ENCODE results near the gene MYO10. TPM values are rescaled to one million over a fixed set of nuclear protein-coding genes. Genes with fewer than 3 reads are reported as not detected.

MYO10 gene
- total RNA-seq, 3 donors from 2014 or later (not counting 1 experiment from before 2014, with no cell fraction given): 0.83 to 1.2 TPM; not detected in 1

- Mint-ChIP-seq H3K4me1 (no peaks in the 10 kb centered on the region), H3K9me3 (peaks cover 4 to 5% of the 10 kb centered on the region in 2 donors), H3K4me3 (no peak overlapping the region), H3K27me3 (ENCODE audit: low read depth in 2 of 2) (peaks cover 0 to 3% of the 10 kb centered on the region in 2 donors), H3K27ac (no peak overlapping the region), H3K36me3 (no peaks in the 10 kb centered on the region)
- Histone ChIP-seq H3K27me3 (ENCODE audit: control insufficient read depth, insufficient read depth, low read length) (no peaks in the 10 kb centered on the region), H3K27ac (ENCODE audit: low read length) (no peak overlapping the region), H3K4me1 (ENCODE audit: control insufficient read depth, insufficient read depth, low read length) (no peaks in the 10 kb centered on the region), H3K4me3 (ENCODE audit: low read length) (no peak overlapping the region), H3K9me3 (ENCODE audit: control insufficient read depth, insufficient read depth, low read length) (no peaks in the 10 kb centered on the region), H3K36me3 (ENCODE audit: control insufficient read depth, insufficient read depth, low read length) (no peaks in the 10 kb centered on the region)
- ATAC-seq (no peak), DNase-seq (no peak)
- TF ChIP-seq, protein P1, sequence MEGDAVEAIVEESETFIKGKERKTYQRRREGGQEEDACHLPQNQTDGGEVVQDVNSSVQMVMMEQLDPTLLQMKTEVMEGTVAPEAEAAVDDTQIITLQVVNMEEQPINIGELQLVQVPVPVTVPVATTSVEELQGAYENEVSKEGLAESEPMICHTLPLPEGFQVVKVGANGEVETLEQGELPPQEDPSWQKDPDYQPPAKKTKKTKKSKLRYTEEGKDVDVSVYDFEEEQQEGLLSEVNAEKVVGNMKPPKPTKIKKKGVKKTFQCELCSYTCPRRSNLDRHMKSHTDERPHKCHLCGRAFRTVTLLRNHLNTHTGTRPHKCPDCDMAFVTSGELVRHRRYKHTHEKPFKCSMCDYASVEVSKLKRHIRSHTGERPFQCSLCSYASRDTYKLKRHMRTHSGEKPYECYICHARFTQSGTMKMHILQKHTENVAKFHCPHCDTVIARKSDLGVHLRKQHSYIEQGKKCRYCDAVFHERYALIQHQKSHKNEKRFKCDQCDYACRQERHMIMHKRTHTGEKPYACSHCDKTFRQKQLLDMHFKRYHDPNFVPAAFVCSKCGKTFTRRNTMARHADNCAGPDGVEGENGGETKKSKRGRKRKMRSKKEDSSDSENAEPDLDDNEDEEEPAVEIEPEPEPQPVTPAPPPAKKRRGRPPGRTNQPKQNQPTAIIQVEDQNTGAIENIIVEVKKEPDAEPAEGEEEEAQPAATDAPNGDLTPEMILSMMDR (IDR thresholded peaks at IDR 0.05): no peak
- intact Hi-C loops (cut with micrococcal nuclease): no loop called here
- WGBS (ENCODE audit: insufficient coverage): 85% methylated on average over 7 of the region's 7 CpGs
Observed at GRCh38 chr5:16886366-16886736, 49.7 kb downstream of the MYO10 start.

- no peak overlapping the region for H3K4me3 Mint-ChIP-seq
- intact Hi-C loops (cut with micrococcal nuclease): no loop called here
- ATAC-seq (no peak), DNase-seq (no peak)
- H3K36me3 Mint-ChIP-seq: no peaks in the 10 kb centered on the region
- no peak overlapping the region for H3K27ac Mint-ChIP-seq
- H3K4me1 Mint-ChIP-seq: no peaks in the 10 kb centered on the region
- Histone ChIP-seq H3K4me1 (ENCODE audit: control insufficient read depth, insufficient read depth, low read length) (no peaks in the 10 kb centered on the region), H3K36me3 (ENCODE audit: control insufficient read depth, insufficient read depth, low read length) (no peaks in the 10 kb centered on the region), H3K27me3 (ENCODE audit: control insufficient read depth, insufficient read depth, low read length) (no peaks in the 10 kb centered on the region), H3K9me3 (ENCODE audit: control insufficient read depth, insufficient read depth, low read length) (no peaks in the 10 kb centered on the region), H3K27ac (ENCODE audit: low read length) (no peak overlapping the region), H3K4me3 (ENCODE audit: low read length) (no peak overlapping the region)
- H3K9me3 Mint-ChIP-seq: peaks cover 2 to 3% of the 10 kb centered on the region in 2 donors
- TF ChIP-seq, protein P1 (IDR thresholded peaks at IDR 0.05): no peak
- 87% methylated on average over 12 of the region's 13 CpGs for WGBS (ENCODE audit: insufficient coverage)
- peaks cover 0 to 3% of the 10 kb centered on the region in 2 donors for H3K27me3 Mint-ChIP-seq (ENCODE audit: low read depth in 2 of 2)
Observed at GRCh38 chr5:16885635-16886365, 50.3 kb downstream of the MYO10 start.

GRCh38 chr5:16884595-16884994, 51.5 kb downstream of the MYO10 start:
- intact Hi-C loops (cut with micrococcal nuclease): no loop called here
- Mint-ChIP-seq H3K27me3 (ENCODE audit: low read depth in 2 of 2) (peaks cover 0 to 3% of the 10 kb centered on the region in 2 donors), H3K27ac (no peak overlapping the region), H3K4me1 (no peaks in the 10 kb centered on the region), H3K4me3 (no peak overlapping the region), H3K9me3 (peaks cover 2 to 3% of the 10 kb centered on the region in 2 donors), H3K36me3 (no peaks in the 10 kb centered on the region)
- Histone ChIP-seq H3K9me3 (ENCODE audit: control insufficient read depth, insufficient read depth, low read length) (no peaks in the 10 kb centered on the region), H3K4me1 (ENCODE audit: control insufficient read depth, insufficient read depth, low read length) (no peaks in the 10 kb centered on the region), H3K27me3 (ENCODE audit: control insufficient read depth, insufficient read depth, low read length) (no peaks in the 10 kb centered on the region), H3K4me3 (ENCODE audit: low read length) (no peak overlapping the region), H3K27ac (ENCODE audit: low read length) (no peak overlapping the region), H3K36me3 (ENCODE audit: control insufficient read depth, insufficient read depth, low read length) (no peaks in the 10 kb centered on the region)
- ATAC-seq (no peak), DNase-seq (no peak)
- TF ChIP-seq, protein P1 (IDR thresholded peaks at IDR 0.05): no peak
- 90% methylated on average over 1 of the region's 4 CpGs for WGBS (ENCODE audit: insufficient coverage)

DNA sequence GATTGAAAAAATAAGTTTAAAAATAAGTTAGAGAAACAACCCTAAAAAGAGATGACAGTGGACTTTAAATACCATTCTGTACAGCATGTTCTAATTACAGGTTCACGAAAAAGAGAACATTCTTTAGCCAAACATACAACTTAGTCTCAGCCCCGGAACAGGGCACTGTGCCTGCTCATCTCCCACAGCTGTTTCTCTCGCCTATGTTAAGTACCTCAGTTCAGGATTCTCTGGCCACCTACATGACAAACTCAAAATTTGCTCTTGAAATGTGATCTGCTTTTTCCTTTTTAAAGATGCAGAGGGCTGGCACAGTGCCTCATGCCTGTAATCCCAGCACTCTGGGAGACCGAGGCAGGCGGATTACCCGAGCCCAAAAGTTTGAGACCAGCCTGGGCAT, 52.3 kb downstream of the MYO10 start:
- H3K9me3 ChIP-seq (ENCODE audit: control insufficient read depth, insufficient read depth, low read length): no peaks in the 10 kb centered on the region
- DNase-seq (no peak), ATAC-seq (no peak)
- Mint-ChIP-seq H3K4me3 (no peak overlapping the region), H3K36me3 (no peaks in the 10 kb centered on the region), H3K27me3 (ENCODE audit: low read depth in 2 of 2) (peaks cover 0 to 3% of the 10 kb centered on the region in 2 donors), H3K9me3 (peaks cover 0 to 2% of the 10 kb centered on the region in 2 donors), H3K27ac (no peak overlapping the region), H3K4me1 (no peaks in the 10 kb centered on the region)
- no peak overlapping the region for H3K4me3 ChIP-seq (ENCODE audit: low read length)
- TF ChIP-seq, protein P1 (IDR thresholded peaks at IDR 0.05): no peak
- H3K27me3 ChIP-seq (ENCODE audit: control insufficient read depth, insufficient read depth, low read length): no peaks in the 10 kb centered on the region
- no peak overlapping the region for H3K27ac ChIP-seq (ENCODE audit: low read length)
- no peaks in the 10 kb centered on the region for H3K36me3 ChIP-seq (ENCODE audit: control insufficient read depth, insufficient read depth, low read length)
- intact Hi-C loops (cut with micrococcal nuclease): no loop called here
- H3K4me1 ChIP-seq (ENCODE audit: control insufficient read depth, insufficient read depth, low read length): no peaks in the 10 kb centered on the region
- 66% methylated on average over 6 of the region's 6 CpGs for WGBS (ENCODE audit: insufficient coverage)

Measured in natural killer cell (primary cell).